ENCODE data around the gene GNAT1.

DNA sequence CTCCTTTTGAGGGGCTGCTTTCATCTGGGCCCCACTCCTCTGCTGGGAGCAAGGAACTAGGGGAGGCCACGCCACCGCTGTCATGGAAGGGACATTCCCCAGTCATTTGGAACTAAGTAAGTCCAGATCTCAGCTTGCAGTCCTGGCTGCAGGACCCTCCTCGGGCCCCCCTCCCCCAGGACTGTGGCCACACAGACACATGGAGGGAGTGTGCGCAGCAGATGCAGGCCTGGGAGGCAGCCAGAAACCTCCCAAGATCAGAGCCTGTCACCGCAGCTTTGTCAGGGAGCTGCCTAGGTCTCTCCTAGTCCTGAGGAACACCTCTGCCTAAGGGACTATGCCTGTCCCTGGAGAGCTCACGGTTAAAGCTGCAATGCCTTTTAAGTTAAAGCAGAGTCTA lies 43.5 kb upstream of the GNAT1 start:
- TF ChIP-seq POLR2A (IDR thresholded peaks at IDR 0.05) (no peak), POLR2AphosphoS5 (IDR thresholded peaks at IDR 0.05) (no peak)
- TF ChIP-seq, protein P1, sequence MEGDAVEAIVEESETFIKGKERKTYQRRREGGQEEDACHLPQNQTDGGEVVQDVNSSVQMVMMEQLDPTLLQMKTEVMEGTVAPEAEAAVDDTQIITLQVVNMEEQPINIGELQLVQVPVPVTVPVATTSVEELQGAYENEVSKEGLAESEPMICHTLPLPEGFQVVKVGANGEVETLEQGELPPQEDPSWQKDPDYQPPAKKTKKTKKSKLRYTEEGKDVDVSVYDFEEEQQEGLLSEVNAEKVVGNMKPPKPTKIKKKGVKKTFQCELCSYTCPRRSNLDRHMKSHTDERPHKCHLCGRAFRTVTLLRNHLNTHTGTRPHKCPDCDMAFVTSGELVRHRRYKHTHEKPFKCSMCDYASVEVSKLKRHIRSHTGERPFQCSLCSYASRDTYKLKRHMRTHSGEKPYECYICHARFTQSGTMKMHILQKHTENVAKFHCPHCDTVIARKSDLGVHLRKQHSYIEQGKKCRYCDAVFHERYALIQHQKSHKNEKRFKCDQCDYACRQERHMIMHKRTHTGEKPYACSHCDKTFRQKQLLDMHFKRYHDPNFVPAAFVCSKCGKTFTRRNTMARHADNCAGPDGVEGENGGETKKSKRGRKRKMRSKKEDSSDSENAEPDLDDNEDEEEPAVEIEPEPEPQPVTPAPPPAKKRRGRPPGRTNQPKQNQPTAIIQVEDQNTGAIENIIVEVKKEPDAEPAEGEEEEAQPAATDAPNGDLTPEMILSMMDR (IDR thresholded peaks at IDR 0.05), result no peak
